H1 (cell line): ENCODE data around the gene RPL28. TPM values are rescaled to one million over a fixed set of nuclear protein-coding genes. Genes with fewer than 3 reads are reported as not detected.

Experiments
- CTCF ChIA-PET: fragments of 300-600 bp; sonication (Branson Sonifier 250); formaldehyde crosslinking; loops from one replicate; lab custom pipeline; 2021; ENCODE audit not compliant: partially characterized antibody; lab: Charles Lee
- POLR2A ChIA-PET: fragments of 300-600 bp; sonication (Branson Sonifier 250); formaldehyde crosslinking; loops from one replicate; lab custom pipeline; 2021; ENCODE audit warnings: inconsistent platforms; ENCODE audit not compliant: partially characterized antibody; lab: Charles Lee
- DNase-seq, 2 experiments: peaks; one replicate each; pipeline versions ENCODE4 v3.0.0 to v3.0.0-alpha.2; 2010 to 2022; ENCODE audit warnings: low spot score in 2 of 2, low read depth in 1 of 2, mixed read lengths in 1 of 2
- FAIRE-seq: peaks from 2 replicates; lab custom pipeline; 2011; peaks lifted over from hg19 to GRCh38; lab: Jason Lieb, UNC
- H2AFZ ChIP-seq: 2 replicates; pipeline ENCODE4 v1.8.1; 2012; ENCODE audit warnings: low read length, inconsistent platforms
- H2AK5ac ChIP-seq: 2 replicates; pipeline ENCODE4 v1.6.1; 2013; ENCODE audit warnings: low read depth, low read length
- H2BK120ac ChIP-seq: replicated peaks from 2 replicates; pipeline ENCODE3; 2013; ENCODE audit warnings: low read depth, low read length, inconsistent platforms
- H2BK12ac ChIP-seq: 2 replicates; pipeline ENCODE4 v1.6.1; 2013; ENCODE audit warnings: low read depth, low read length
- H2BK15ac ChIP-seq: 2 replicates; pipeline ENCODE4 v1.6.1; 2013; ENCODE audit warnings: low read length
- H2BK20ac ChIP-seq: 2 replicates; pipeline ENCODE4 v1.6.1; 2013; ENCODE audit warnings: low read length
- H2BK5ac ChIP-seq: 2 replicates; pipeline ENCODE4 v1.6.1; 2013; ENCODE audit warnings: low read depth, low read length
- H3K14ac ChIP-seq: 2 replicates; pipeline ENCODE4 v1.6.1; 2013; ENCODE audit warnings: inconsistent platforms; ENCODE audit not compliant: insufficient read length
- H3K18ac ChIP-seq: 2 replicates; pipeline ENCODE4 v1.6.1; 2013; ENCODE audit warnings: low read length; ENCODE audit errors: extremely low read depth
- H3K23ac ChIP-seq: 2 replicates; pipeline ENCODE4 v1.6.1; 2013; ENCODE audit warnings: inconsistent platforms; ENCODE audit not compliant: insufficient read length
- H3K23me2 ChIP-seq: 2 replicates; pipeline ENCODE4 v1.6.1; 2013; ENCODE audit warnings: low read depth, low read length
- H3K27ac ChIP-seq: 2 replicates; pipeline ENCODE4 v1.6.1; 2011; ENCODE audit warnings: low read depth, low read length, inconsistent platforms
- H3K27me3 ChIP-seq, 4 experiments: replicated peaks in 1 of 4; 1 replicate in 1 of 4; 2 replicates in 3 of 4; pipeline versions ENCODE4 v1.6.1 to v1.8.1; 2011 to 2013; ENCODE audit warnings: low read length in 3 of 4, mild to moderate bottlenecking in 3 of 4, inconsistent platforms in 2 of 4, mixed read lengths in 2 of 4, moderate library complexity in 1 of 4; ENCODE audit not compliant: control insufficient read depth in 3 of 4, insufficient read depth in 3 of 4; ENCODE audit errors: extremely low read depth in 1 of 4
- H3K36me3 ChIP-seq, 4 experiments: 2 replicates each; pipeline versions ENCODE4 v1.6.1 to v1.8.1; 2011 to 2013; ENCODE audit warnings: mild to moderate bottlenecking in 4 of 4, low read length in 3 of 4, moderate library complexity in 2 of 4, control low read depth in 1 of 4, inconsistent platforms in 1 of 4; ENCODE audit not compliant: insufficient read depth in 4 of 4, control insufficient read depth in 2 of 4
- H3K4ac ChIP-seq: replicated peaks from 2 replicates; pipeline ENCODE3; 2013; ENCODE audit warnings: low read length, low read depth, mixed read lengths, inconsistent platforms; ENCODE audit not compliant: insufficient read length
- H3K4me1 ChIP-seq, 4 experiments: replicated peaks in 1 of 4; 1 replicate in 1 of 4; 2 replicates in 3 of 4; pipeline versions ENCODE4 v1.6.1 to v1.8.1; 2011 to 2013; ENCODE audit warnings: low read length in 3 of 4, inconsistent platforms in 2 of 4, mixed read lengths in 1 of 4; ENCODE audit not compliant: insufficient read depth in 4 of 4, control insufficient read depth in 3 of 4
- H3K4me2 ChIP-seq, 2 experiments: 2 replicates each; pipeline versions ENCODE4 v1.6.1 to v1.8.1; 2011 to 2013; ENCODE audit warnings: low read depth in 2 of 2, low read length in 2 of 2, control low read depth in 1 of 2, inconsistent platforms in 1 of 2, mild to moderate bottlenecking in 1 of 2; ENCODE audit not compliant: insufficient read depth in 1 of 2
- H3K4me3 ChIP-seq, 4 experiments: fragments of 200-600, 300-600 bp in 1 of 4; sonication (generic), shearing (Covaris generic), sonication (Bioruptor Twin) in 1 of 4; 2 replicates each; pipeline versions ENCODE4 v1.5.1 to v1.8.1; 2011 to 2016; ENCODE audit warnings: low read length in 4 of 4, low read depth in 3 of 4, control low read depth in 2 of 4, inconsistent platforms in 2 of 4, mild to moderate bottlenecking in 2 of 4, mixed read lengths in 1 of 4, moderate library complexity in 1 of 4; ENCODE audit not compliant: insufficient read depth in 2 of 4; ENCODE audit errors: extremely low read depth in 1 of 4
- H3K56ac ChIP-seq: replicated peaks from 2 replicates; pipeline ENCODE3; 2013; ENCODE audit warnings: low read depth, mild to moderate bottlenecking, mixed read lengths, low read length, inconsistent platforms; ENCODE audit not compliant: insufficient read length
- H3K79me1 ChIP-seq: 2 replicates; pipeline ENCODE4 v1.6.1; 2013; ENCODE audit warnings: low read depth, low read length, control low read depth
- H3K79me2 ChIP-seq, 2 experiments: 2 replicates each; pipeline versions ENCODE4 v1.6.1 to v1.8.1; 2012 to 2013; ENCODE audit warnings: low read length in 2 of 2, mild to moderate bottlenecking in 2 of 2, inconsistent platforms in 1 of 2; ENCODE audit not compliant: insufficient read depth in 2 of 2, control insufficient read depth in 1 of 2
- H3K9ac ChIP-seq, 4 experiments: replicated peaks in 1 of 4; 1 replicate in 1 of 4; 2 replicates in 3 of 4; pipeline versions ENCODE4 v1.6.1 to v1.8.1; 2011 to 2013; ENCODE audit warnings: low read depth in 3 of 4, low read length in 3 of 4, control low read depth in 2 of 4, mild to moderate bottlenecking in 2 of 4, moderate library complexity in 2 of 4, inconsistent platforms in 1 of 4; ENCODE audit errors: extremely low read depth in 1 of 4
- H3K9me3 ChIP-seq, 2 experiments: 2 replicates each; pipeline versions ENCODE4 v1.6.1 to v1.8.1; 2012 to 2013; ENCODE audit warnings: mild to moderate bottlenecking in 2 of 2, moderate library complexity in 2 of 2, control low read depth in 1 of 2, inconsistent platforms in 1 of 2, low read depth in 1 of 2, low read length in 1 of 2, mixed read lengths in 1 of 2; ENCODE audit not compliant: insufficient read depth in 2 of 2
- H4K20me1 ChIP-seq, 2 experiments: replicated peaks in 1 of 2; 2 replicates each; pipeline versions ENCODE3 to v1.8.1; 2011 to 2013; ENCODE audit warnings: inconsistent platforms in 2 of 2, low read length in 2 of 2, mild to moderate bottlenecking in 1 of 2; ENCODE audit not compliant: insufficient read depth in 2 of 2, control insufficient read depth in 1 of 2
- H4K5ac ChIP-seq: 2 replicates; pipeline ENCODE4 v1.6.1; 2013; ENCODE audit warnings: low read length, low read depth, mixed read lengths, inconsistent platforms; ENCODE audit not compliant: insufficient read length
- H4K8ac ChIP-seq: 2 replicates; pipeline ENCODE4 v1.8.0; 2013; ENCODE audit warnings: mild to moderate bottlenecking, moderate library complexity, low read length, inconsistent platforms; ENCODE audit not compliant: insufficient read depth; ENCODE audit errors: extremely low read depth
- H4K91ac ChIP-seq: replicated peaks from 2 replicates; pipeline ENCODE3; 2013; ENCODE audit warnings: low read length, mixed read lengths, inconsistent platforms; ENCODE audit not compliant: insufficient read length
- POLR2AphosphoS5 ChIP-seq: IDR thresholded peaks from 2 replicates; pipeline ENCODE4 v1.6.1; 2011; ENCODE audit warnings: low read depth, low read length
- RAD21 ChIP-seq, 2 experiments: IDR thresholded peaks in 1 of 2; conservative IDR thresholded peaks in 1 of 2; 2 replicates each; pipeline ENCODE4 v1.6.1; 2011; ENCODE audit warnings: low read depth in 2 of 2, low read length in 2 of 2, improper control_type of control experiment in 1 of 2, inconsistent platforms in 1 of 2, mild to moderate bottlenecking in 1 of 2, moderate library complexity in 1 of 2
- WGBS, 2 experiments: shearing (Covaris generic) in 1 of 2; methylation state at CpG; one replicate each; pipeline versions ENCODE4 v1.1.6 to v1.1.7; 2013 to 2015; ENCODE audit warnings: low lambda C conversion rate in 2 of 2, mixed read lengths in 2 of 2, inconsistent platforms in 1 of 2, low coverage in 1 of 2, missing lambda C conversion rate in 1 of 2; ENCODE audit not compliant: insufficient replicate concordance in 2 of 2, insufficient coverage in 1 of 2, insufficient read length in 1 of 2; ENCODE audit errors: extremely low coverage in 1 of 2, missing lambda C conversion rate in 1 of 2; 5-methylcytosine and 5-hydroxymethylcytosine counted together
- polyA plus RNA-seq, 7 experiments: library from polyadenylated mRNA; depleted of rRNA in 3 of 7; stranded (reverse) in 5 of 7; unstranded in 2 of 7; fragments of >200 nt in 5 of 7; fragments of 200-250 nt in 2 of 7; gene quantifications; 1 replicate in 5 of 7; 2 replicates in 1 of 7; 4 replicates in 1 of 7; pipeline versions ENCODE4 v1.2.1 to v1.2.3, GENCODE V29; 2011 to 2013; ENCODE audit warnings: missing spikeins in 2 of 7, mixed read lengths in 2 of 7
- total RNA-seq: library from RNA; stranded (reverse); fragmentation: NEBNext Ultra II Directional; extraction: Animal tissue kit (Norgen Biotek cat#: 25700); gene quantifications from 2 replicates; pipeline ENCODE4 v1.2.1, GENCODE V29; 2021

RPL28 gene
- total and polyA plus RNA-seq, 2 of the 8 experiments (the other 6 are each of a cell fraction or from before 2014, with no cell fraction given): 2,123 to 8,402 TPM

DNA sequence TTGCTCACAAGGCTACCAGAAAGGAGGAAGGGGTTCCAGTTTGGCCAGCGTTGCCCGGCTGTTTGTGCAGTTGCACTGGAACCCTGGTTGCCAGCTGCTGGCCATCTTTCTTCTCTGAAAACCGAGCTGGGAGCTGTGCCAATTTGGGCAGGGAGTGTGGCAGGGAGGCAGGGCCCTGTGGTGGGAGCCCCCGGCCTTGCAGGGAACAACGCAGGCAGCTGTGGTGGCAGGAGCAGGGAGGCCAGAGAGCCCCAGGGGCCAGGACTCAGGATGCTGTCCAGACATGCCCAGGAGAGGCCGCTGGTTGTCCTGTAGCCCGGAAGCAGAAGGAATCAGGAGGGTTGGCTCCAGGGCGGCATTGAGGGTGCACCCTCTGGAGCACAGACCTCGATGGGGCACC, 41.3 kb upstream of the RPL28 start:
- Histone ChIP-seq H3K18ac (no peak overlapping the region), H4K8ac (no peak overlapping the region), H3K9me3 (no peaks in the 10 kb centered on the region), H2AK5ac (no peak overlapping the region), H3K79me2 (peaks cover 0 to 3% of the 10 kb centered on the region in 2 experiments; a peak in 1 of 4 replicates), H2BK12ac (0 out of 2 replicates have a peak overlapping the region, but pooled peaks have one; percentile 23), H3K4me2 (no peak overlapping the region), H2BK15ac (no peak overlapping the region), H2BK20ac (no peak overlapping the region), H2BK120ac (no peak overlapping the region), H3K23ac (no peak overlapping the region), H4K20me1 (peaks cover 0 to 6% of the 10 kb centered on the region in 2 experiments), H3K36me3 (peaks cover 0 to 47% (median 20%) of the 10 kb centered on the region in 4 experiments; a peak in 4 of 8 replicates), H4K5ac (no peak overlapping the region), H3K14ac (no peak overlapping the region), H3K4me1 (peaks cover 11 to 35% (median 25%) of the 10 kb centered on the region in 4 experiments), H3K9ac (no peak overlapping the region; a peak in 1 of 7 replicates), H3K4ac (peak overlapping the region; percentile 69), H3K79me1 (peaks cover 5% of the 10 kb centered on the region; the same call in 1 of the 2 replicates), H2AFZ (no peak overlapping the region), H3K4me3 (no peak overlapping the region), H4K91ac (no peak overlapping the region), H3K56ac (no peak overlapping the region), H3K27me3 (no peaks in the 10 kb centered on the region), H2BK5ac (peak overlapping the region; percentile 71; the same call in 1 of the 2 replicates), H3K23me2 (peaks cover 14% of the 10 kb centered on the region; the same call in 1 of the 2 replicates), H3K27ac (no peak overlapping the region)
- peak in 1 of 2 experiments; percentile 28; a peak in 1 of 4 replicates for TF ChIP-seq RAD21 (IDR thresholded peaks at IDR 0.05 in 1 of 2, conservative IDR thresholded peaks at IDR 0.05 in 1 of 2; ENCODE audit: low read depth in 2 of 2, low read length in 2 of 2)
- TF ChIP-seq POLR2AphosphoS5: no peak
- DNase-seq: no peak
- WGBS, 2 experiments: 89% methylated on average over 8 of the region's 9 CpGs; no CpG with 5 or more reads in 1 of the 2 experiments
- ChIA-PET CTCF (interaction anchor here (1.3 to 1.7 kb wide), 3 partner anchors 8 to 43 kb away, joined by 3 to 8 read pairs (median 5); no protein-coding TSS in a partner anchor), POLR2A (interaction anchor here (1.0 to 6.7 kb wide), 5 partner anchors 8 to 63 kb away, joined by 3 to 42 read pairs (median 6); partner anchors contain the start of gene UBE2S)
- FAIRE-seq: no peak
